Subcutaneous preadipocyte (primary cell): ENCODE results near the gene DUSP28. TPM values are rescaled to one million over a fixed set of nuclear protein-coding genes. Genes with fewer than 3 reads are reported as not detected.

Experiments used
- total RNA-seq: library from RNA; depleted of rRNA; stranded (reverse); fragments of >200 nt; gene quantifications from 2 replicates; pipeline ENCODE4 v1.2.3, GENCODE V29; 2012

DUSP28 gene, protein sequence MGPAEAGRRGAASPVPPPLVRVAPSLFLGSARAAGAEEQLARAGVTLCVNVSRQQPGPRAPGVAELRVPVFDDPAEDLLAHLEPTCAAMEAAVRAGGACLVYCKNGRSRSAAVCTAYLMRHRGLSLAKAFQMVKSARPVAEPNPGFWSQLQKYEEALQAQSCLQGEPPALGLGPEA
- 2.9 and 3.7 TPM in 2 replicates for total RNA-seq

DNA sequence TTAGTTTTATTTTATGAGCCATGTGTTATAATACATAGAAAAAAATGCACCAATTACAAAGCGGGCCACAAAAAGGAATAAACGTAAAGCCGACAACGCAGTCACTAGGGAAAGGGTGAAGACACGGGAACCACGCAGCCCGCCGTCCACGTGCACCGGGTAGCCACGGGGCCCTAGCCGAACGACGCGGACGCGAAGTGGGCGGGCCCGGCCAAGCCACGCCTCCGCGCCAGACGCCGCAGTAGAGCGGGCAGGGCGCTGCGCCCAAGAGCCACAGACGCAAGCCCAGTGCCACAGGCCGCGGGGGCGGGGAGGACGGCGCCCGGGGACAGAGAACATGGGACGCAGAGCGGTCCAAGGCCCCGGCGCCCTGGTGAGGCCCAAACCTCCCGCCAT is at the start of gene DUSP28:
TSS of gene DUSP28 (plus strand) at position 274 of the 396 bp plus-strand sequence. CDS start 328 bp downstream, outside the sequence.

DNA sequence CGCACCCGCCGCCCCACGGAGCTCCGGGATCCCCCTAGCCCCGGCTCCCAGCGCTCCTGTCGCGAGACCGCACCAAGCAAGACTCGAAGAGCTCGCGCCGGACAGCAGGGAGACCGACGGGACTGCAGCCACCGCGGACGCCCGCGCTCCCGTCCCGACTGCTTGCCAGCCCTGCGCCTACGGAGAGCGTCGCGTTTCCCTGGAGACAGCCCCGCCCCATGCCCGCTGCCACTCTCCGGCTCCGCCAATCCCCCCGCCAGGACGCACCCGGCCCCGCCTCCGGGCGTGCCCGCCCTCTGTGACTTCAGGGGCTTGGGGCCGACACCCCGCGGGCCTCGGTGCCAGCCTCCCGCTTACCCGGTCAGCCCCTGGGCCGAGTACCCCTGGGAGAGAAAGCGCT is 2.3 kb upstream of the DUSP28 start, which contains the start of gene ANKMY1:
TSS of gene ANKMY1 (minus strand) at position 181 of the 400 bp plus-strand sequence. CDS start 653 bp downstream, outside the sequence.

DNA sequence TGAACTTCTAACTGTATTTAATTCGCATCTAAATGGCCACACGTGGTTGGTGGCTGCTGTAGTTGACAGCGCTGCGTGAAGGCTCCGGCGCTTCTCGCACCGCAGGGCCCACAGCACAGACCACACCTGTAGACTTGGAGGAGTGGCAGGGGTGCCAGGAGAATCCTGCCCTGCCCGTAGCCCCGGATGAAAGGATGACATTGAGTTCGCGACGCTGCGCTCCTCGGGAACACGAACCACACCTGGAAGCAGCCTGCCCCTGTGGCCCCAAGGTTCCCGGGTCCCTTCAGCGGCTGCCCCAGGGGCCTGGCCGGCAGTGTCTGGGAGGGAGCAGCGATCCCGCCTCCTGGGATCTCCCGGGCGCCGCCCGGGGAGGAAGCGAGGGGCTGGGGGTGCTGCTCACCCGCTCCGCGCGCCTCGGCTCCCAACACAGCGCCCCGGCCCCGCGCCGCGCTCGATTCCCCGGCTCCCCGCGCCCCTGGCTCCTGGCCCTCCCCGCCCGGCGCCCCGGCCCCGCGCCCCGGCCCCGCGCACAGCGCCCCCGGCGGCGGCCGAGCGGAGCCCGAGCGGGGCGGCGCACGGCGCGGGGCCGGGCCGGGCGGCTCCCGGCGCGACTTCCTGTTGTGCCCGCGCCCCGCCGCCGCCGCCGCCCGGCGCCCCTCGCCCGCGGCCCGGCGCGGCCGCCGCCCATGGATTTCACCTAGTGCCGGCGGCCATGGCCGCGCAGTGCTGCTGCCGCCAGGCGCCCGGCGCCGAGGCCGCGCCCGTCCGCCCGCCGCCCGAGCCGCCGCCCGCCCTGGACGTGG is 7.9 kb downstream of the DUSP28 start, which contains the start of gene RNPEPL1:
TSS of gene RNPEPL1 (plus strand) at position 613 of the 806 bp plus-strand sequence. CDS start at position 716, 103 bp downstream.

DNA sequence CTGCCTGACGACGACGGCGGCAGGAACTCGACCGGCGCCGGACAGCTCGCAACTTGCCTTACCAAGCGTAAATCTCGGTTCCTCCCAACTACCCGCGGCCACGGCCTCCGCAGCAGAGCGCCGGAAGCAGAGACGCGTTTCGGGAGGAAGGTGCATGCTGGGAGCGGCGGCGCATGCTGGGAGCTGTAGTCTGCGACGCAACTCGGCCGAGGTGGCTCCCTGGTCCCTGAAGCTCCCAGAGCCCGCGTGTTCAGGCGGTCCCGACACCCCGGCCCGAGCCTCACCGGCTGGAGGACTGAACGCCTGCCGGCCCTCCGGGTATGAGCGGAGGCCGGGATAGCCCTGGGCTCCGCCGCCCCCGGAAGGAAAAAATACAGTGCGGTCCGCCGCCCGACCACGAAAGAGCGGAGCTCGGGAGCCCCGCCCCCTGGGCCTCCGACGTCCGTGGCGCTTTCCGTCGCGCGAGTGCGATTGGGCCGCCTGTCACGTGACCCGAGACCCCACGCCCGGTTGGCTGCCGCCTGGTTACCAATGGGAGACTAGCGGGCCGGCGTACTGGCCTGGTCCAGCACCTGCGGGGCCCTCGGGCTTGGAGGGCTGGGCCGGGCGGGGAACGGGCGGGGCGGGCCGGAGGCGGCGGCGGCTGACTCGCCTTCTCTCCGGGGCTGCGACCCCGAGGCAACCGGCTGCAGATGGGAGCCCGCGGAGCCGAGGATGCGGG is 26.2 kb downstream of the DUSP28 start, which contains the start of gene CAPN10:
TSS of gene CAPN10 (plus strand) at position 537 of the 721 bp plus-strand sequence. CDS start at position 715, 178 bp downstream.

Other genes with a start within 250 kb of the DUSP28 start
- gene GPC1, start 124.7 kb upstream of the DUSP28 start, total RNA-seq = 87.6 and 88.9 TPM in 2 replicates
- gene ANKMY1, start 2.4 kb upstream of the DUSP28 start, total RNA-seq = 11.0 and 11.1 TPM in 2 replicates
- 10.7 and 11.1 TPM in 2 replicates for gene RNPEPL1, start 8.1 kb downstream of the DUSP28 start, total RNA-seq
- 15.8 and 24.2 TPM in 2 replicates for gene CAPN10, start 26.4 kb downstream of the DUSP28 start, total RNA-seq
- under 0.01 and 0.20 TPM in 2 replicates for gene GPR35, start 65.1 kb downstream of the DUSP28 start, total RNA-seq
- gene AQP12B, start 122.5 kb downstream of the DUSP28 start, total RNA-seq = not detected in 2 replicates
- gene AQP12A, start 131.5 kb downstream of the DUSP28 start, total RNA-seq = not detected in 2 replicates